GM12878 (cell line): ENCODE data around the gene MYRF. TPM values are rescaled to one million over a fixed set of nuclear protein-coding genes. Genes with fewer than 3 reads are reported as not detected.

Experiments used
- ATAC-seq: fragments of 200-7000 bp; cut with Tn5 transposase; 3 replicates; pipeline ENCODE4 v1.9.1; 2020; ENCODE audit warnings: mild to moderate bottlenecking, moderate library complexity
- BruUV-seq: library from RNA; stranded (reverse); fragments of 400-500 nt; replicated peaks from 2 replicates; lab custom pipeline; 2021; lab: Mats Ljungman, UMichigan
- CTCF ChIA-PET: fragments of 300-600 bp; sonication (Branson Sonifier 250); formaldehyde crosslinking; extraction: SDS; loops from one replicate; lab custom pipeline; 2021; ENCODE audit warnings: inconsistent platforms; lab: Yijun Ruan, JAX
- POLR2A ChIA-PET: fragments of 350-600 bp; formaldehyde crosslinking; extraction: SDS; loops from one replicate; lab custom pipeline; 2021; ENCODE audit warnings: inconsistent platforms; lab: Charles Lee
- RAD21 ChIA-PET: fragments of 300-600 bp; sonication (Branson Sonifier 250); formaldehyde crosslinking; loops from one replicate; lab custom pipeline; 2023; ENCODE audit warnings: antibody characterized with exemption; ENCODE audit not compliant: unreplicated experiment; lab: Charles Lee
- SMC1A ChIA-PET: fragments of 300-600 bp; sonication (Branson Sonifier 250); formaldehyde crosslinking; loops from one replicate; lab custom pipeline; 2023; ENCODE audit not compliant: unreplicated experiment, uncharacterized antibody; lab: Charles Lee
- DNase-seq: peaks from one replicate; pipeline ENCODE4 v3.0.0-alpha.2; 2011; ENCODE audit warnings: low read depth, low spot score
- FAIRE-seq: peaks from 3 replicates; lab custom pipeline; 2011; peaks lifted over from hg19 to GRCh38; lab: Jason Lieb, UNC
- H2AFZ ChIP-seq: 2 replicates; pipeline ENCODE4 v1.6.0; 2011; ENCODE audit warnings: low read depth, low read length, control low read depth; ENCODE audit not compliant: control insufficient read depth
- H3K27ac ChIP-seq: 2 replicates; pipeline ENCODE4 v1.5.1; 2011; ENCODE audit warnings: control low read depth; ENCODE audit not compliant: control insufficient read depth, insufficient read depth
- H3K27me3 ChIP-seq, 2 experiments: replicated peaks in 1 of 2; 2 replicates each; pipeline versions ENCODE4 v1.6.0 to v1.6.1; 2011; ENCODE audit warnings: low read length in 1 of 2; ENCODE audit not compliant: control insufficient read depth in 2 of 2, insufficient read depth in 2 of 2
- H3K36me3 ChIP-seq, 2 experiments: 2 replicates each; pipeline ENCODE4 v1.5.1; 2011; ENCODE audit warnings: low read length in 1 of 2; ENCODE audit not compliant: control insufficient read depth in 2 of 2, insufficient read depth in 2 of 2
- H3K4me1 ChIP-seq: 2 replicates; pipeline ENCODE4 v1.6.1; 2011; ENCODE audit warnings: mild to moderate bottlenecking, low read length, moderate library complexity, mixed read lengths; ENCODE audit not compliant: control insufficient read depth, insufficient read depth
- H3K4me2 ChIP-seq: 2 replicates; pipeline ENCODE4 v1.6.0; 2011; ENCODE audit warnings: control low read depth; ENCODE audit not compliant: control insufficient read depth, insufficient read depth
- H3K4me3 ChIP-seq: fragments of 200-600 bp; sonication (generic); 2 replicates; pipeline ENCODE4 v1.5.1; 2016
- H3K79me2 ChIP-seq: 2 replicates; pipeline ENCODE4 v1.6.0; 2011; ENCODE audit warnings: low read length; ENCODE audit not compliant: control insufficient read depth, insufficient read depth
- H3K9ac ChIP-seq: 2 replicates; pipeline ENCODE4 v1.8.0; 2011; ENCODE audit warnings: low read length, control low read depth, mixed read lengths; ENCODE audit not compliant: control insufficient read depth, insufficient read depth
- H3K9me3 ChIP-seq: replicated peaks from 3 replicates; pipeline ENCODE4 v1.5.1; 2011; ENCODE audit warnings: mild to moderate bottlenecking, low read length; ENCODE audit not compliant: control insufficient read depth, insufficient read depth
- H4K20me1 ChIP-seq: 2 replicates; pipeline ENCODE4 v1.6.0; 2011; ENCODE audit not compliant: control insufficient read depth, insufficient read depth
- BCL11A ChIP-seq: IDR thresholded peaks from 2 replicates; pipeline ENCODE4 v1.6.1; 2011; ENCODE audit warnings: low read depth, low read length
- CREB1 ChIP-seq: IDR thresholded peaks from 2 replicates; pipeline ENCODE4 v1.6.1; 2012; ENCODE audit warnings: low read depth, mild to moderate bottlenecking, inconsistent platforms
- ELK1 ChIP-seq: IDR thresholded peaks from 2 replicates; pipeline ENCODE4 v1.6.1; 2012; ENCODE audit warnings: low read depth, low read length, improper control_type of control experiment
- EP300 ChIP-seq, 2 experiments: fragments of 150-350 bp in 1 of 2; IDR thresholded peaks; 2 replicates each; pipeline ENCODE4 v1.6.1; 2011 to 2012; ENCODE audit warnings: low read depth in 2 of 2, low read length in 2 of 2, borderline replicate concordance in 1 of 2, improper control_type of control experiment in 1 of 2, inconsistent platforms in 1 of 2; ENCODE audit not compliant: control insufficient read depth in 1 of 2
- ETV6 ChIP-seq, 2 experiments: fragments of 450-650 bp in 1 of 2; IDR thresholded peaks in 1 of 2; conservative IDR thresholded peaks in 1 of 2; 2 replicates each; pipeline ENCODE4 v1.6.1; 2014; ENCODE audit warnings: antibody characterized with exemption in 1 of 2, borderline replicate concordance in 1 of 2, low read depth in 1 of 2, mild to moderate bottlenecking in 1 of 2, moderate library complexity in 1 of 2
- FOXM1 ChIP-seq: IDR thresholded peaks from 2 replicates; pipeline ENCODE4 v1.6.1; 2012; ENCODE audit warnings: low read depth, mild to moderate bottlenecking, inconsistent platforms, low read length, moderate library complexity
- GATAD2B ChIP-seq: fragments of 450-650 bp; conservative IDR thresholded peaks from 2 replicates; pipeline ENCODE4 v1.6.1; 2017; ENCODE audit warnings: low read depth, mild to moderate bottlenecking, moderate library complexity
- HCFC1 ChIP-seq: fragments of 150-350 bp; IDR thresholded peaks from 2 replicates; pipeline ENCODE4 v1.6.1; 2014; ENCODE audit warnings: low read length
- NBN ChIP-seq: fragments of 450-650 bp; IDR thresholded peaks from 2 replicates; pipeline ENCODE4 v1.6.1; 2016
- NR2C2 ChIP-seq: IDR thresholded peaks from 2 replicates; pipeline ENCODE4 v1.6.1; 2011; ENCODE audit warnings: borderline replicate concordance, low read depth; ENCODE audit not compliant: control insufficient read depth, insufficient read length
- SMAD1 ChIP-seq: fragments of 450-650 bp; IDR thresholded peaks from 2 replicates; pipeline ENCODE4 v1.6.1; 2018; ENCODE audit warnings: mild to moderate bottlenecking, low read depth; ENCODE audit not compliant: partially characterized antibody
- SREBF2 ChIP-seq: IDR thresholded peaks from 2 replicates; pipeline ENCODE4 v1.6.1; 2012; ENCODE audit warnings: mild to moderate bottlenecking, low read length
- SRF ChIP-seq, 2 experiments: IDR thresholded peaks; 2 replicates each; pipeline ENCODE4 v1.6.1; 2011; ENCODE audit warnings: low read depth in 2 of 2, low read length in 2 of 2, mild to moderate bottlenecking in 1 of 2, moderate library complexity in 1 of 2
- TCF3 ChIP-seq: IDR thresholded peaks from 2 replicates; pipeline ENCODE4 v1.6.1; 2012; ENCODE audit warnings: low read depth, mild to moderate bottlenecking, low read length, borderline replicate concordance; ENCODE audit not compliant: insufficient read depth
- WRNIP1 ChIP-seq: IDR thresholded peaks from 2 replicates; pipeline ENCODE4 v1.6.1; 2011; ENCODE audit warnings: low read depth, low read length, improper control_type of control experiment, borderline replicate concordance
- WGBS: methylation state at CpG from one replicate; pipeline ENCODE4 v1.1.6; 2016; ENCODE audit warnings: low lambda C conversion rate; ENCODE audit not compliant: insufficient replicate concordance, insufficient coverage; ENCODE audit errors: missing lambda C conversion rate; 5-methylcytosine and 5-hydroxymethylcytosine counted together
- in situ Hi-C: fragments of 300-500 bp; cut with MboI; formaldehyde crosslinking; loops from 9 replicates; pipeline ENCODE4 v1.14.3; 2018; ENCODE audit warnings: mixed read lengths
- intact Hi-C: fragments of 100-400 bp; cut with micrococcal nuclease; formaldehyde crosslinking; loops from one replicate; pipeline ENCODE4 v1.14.2; 2022; ENCODE audit not compliant: unreplicated experiment
- polyA plus RNA-seq, 11 experiments: library from polyadenylated mRNA; depleted of rRNA in 4 of 11; unstranded in 6 of 11; stranded (reverse) in 5 of 11; fragments of >200 nt; fragmentation: Nextera tagmentation in 4 of 11; fragmentation: Illumina TruSeq in 1 of 11; extraction: Ambion mirVana in 4 of 11; extraction: Trizol in 1 of 11; gene quantifications; 1 replicate in 1 of 11; 2 replicates in 10 of 11; pipeline versions ENCODE4 v1.2.1 to v1.2.3, GENCODE V29; 2011 to 2016; ENCODE audit warnings: inconsistent platforms in 2 of 11, missing spikeins in 2 of 11, low read depth in 1 of 11
- total RNA-seq, 4 experiments: library from RNA; depleted of rRNA in 3 of 4; stranded (reverse); fragments of >200 nt in 3 of 4; fragmentation: Illumina TruSeq in 1 of 4; extraction: Trizol in 1 of 4; gene quantifications; 2 replicates each; pipeline versions ENCODE4 v1.2.1 to v1.2.3, GENCODE V29; 2013 to 2021

MYRF gene
- total and polyA plus RNA-seq, 10 of the 15 experiments (the other 5 are each of a cell fraction or from before 2014, with no cell fraction given), result 0.27 to 15.6 (median 0.89) TPM

- Histone ChIP-seq H3K9me3 (no peaks in the 10 kb centered on the region), H2AFZ (no peak overlapping the region), H4K20me1 (no peaks in the 10 kb centered on the region), H3K36me3 (peaks cover 0 to 8% of the 10 kb centered on the region in 2 experiments; a peak in 2 of 4 replicates), H3K79me2 (peaks cover 21% of the 10 kb centered on the region), H3K4me2 (no peak overlapping the region), H3K27me3 (no peaks in the 10 kb centered on the region), H3K27ac (no peak overlapping the region), H3K4me1 (no peaks in the 10 kb centered on the region; the same call in 1 of the 2 replicates), H3K4me3 (no peak overlapping the region), H3K9ac (no peak overlapping the region)
- ChIA-PET SMC1A (interaction anchor here (1.3 kb wide), 2 partner anchors 12 to 22 kb away, joined by 3 to 4 read pairs; no protein-coding TSS in a partner anchor), CTCF (interaction anchor here (1.2 to 10.8 kb wide), 3 partner anchors 14 to 24 kb away, joined by 3 to 141 read pairs (median 4); partner anchors contain the start of gene FADS2), RAD21 (no interaction called here), POLR2A (interaction anchor here (1.1 to 1.3 kb wide), 3 partner anchors 14 to 22 kb away, joined by 3 to 6 read pairs (median 6); no protein-coding TSS in a partner anchor)
- WGBS, result 63% methylated on average over 5 of the region's 5 CpGs
- TF ChIP-seq CREB1 (no peak), SMAD1 (no peak), BCL11A (no peak), EP300 (IDR thresholded peaks at IDR 0.05; ENCODE audit: borderline replicate concordance in 1 of 2, control insufficient read depth in 1 of 2, low read depth in 2 of 2, low read length in 2 of 2) (no peak), HCFC1 (no peak), SREBF2 (no peak), FOXM1 (no peak), GATAD2B (no peak), NR2C2 (no peak), ELK1 (no peak), WRNIP1 (no peak), SRF (IDR thresholded peaks at IDR 0.05; ENCODE audit: low read depth in 2 of 2, low read length in 2 of 2) (no peak), NBN (no peak), TCF3 (no peak), ETV6 (conservative IDR thresholded peaks at IDR 0.05 in 1 of 2, IDR thresholded peaks at IDR 0.05 in 1 of 2; ENCODE audit: borderline replicate concordance in 1 of 2, low read depth in 1 of 2) (no peak)
- in situ Hi-C loops (no loop called here), intact Hi-C loops (no loop called here)
- FAIRE-seq (no peak), ATAC-seq (no peak), DNase-seq (no peak)
- no TSS peak for BruUV-seq
Observed at GRCh38 chr11:61811831-61812230, 59.4 kb downstream of the MYRF start.
